Erythroblast (primary cell): ENCODE measurements around the gene IMMP2L.

Source experiments
- GATA1 ChIP-seq: IDR thresholded peaks from 2 replicates; pipeline ENCODE4 v1.6.1; 2011; ENCODE audit warnings: low read depth, mild to moderate bottlenecking, control low read depth, low read length, moderate library complexity
- POLR2A ChIP-seq: IDR thresholded peaks from 2 replicates; pipeline ENCODE4 v1.6.1; 2011; ENCODE audit warnings: mild to moderate bottlenecking, low read length

DNA sequence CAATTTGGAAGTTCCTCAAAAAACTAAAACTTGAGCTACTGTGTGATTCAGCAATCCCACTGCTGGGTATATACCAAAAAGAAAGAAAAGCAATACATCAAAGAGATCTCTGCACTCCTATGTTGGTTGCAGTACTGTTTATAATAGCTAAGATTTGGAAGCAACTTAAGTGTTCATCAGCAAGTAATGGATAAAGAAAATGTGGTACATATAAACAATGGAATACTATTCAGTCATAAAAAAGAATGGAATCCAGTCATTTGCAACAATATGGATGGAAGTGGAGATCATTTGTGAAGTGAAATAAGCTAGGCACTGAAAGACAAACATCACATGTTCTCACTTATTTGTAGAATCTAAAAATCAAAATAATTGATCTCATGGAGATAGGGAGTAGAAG lies 16.5 kb upstream of the IMMP2L start:
- TF ChIP-seq POLR2A (no peak), GATA1 (no peak)
